Measurements from ENCODE around the gene FUCA1.
"Not testable (repeated sequence)": the region's sequence is repeated elsewhere in the genome, so short reads cannot be mapped to it uniquely, and the experiment has no call there.

FUCA1 gene

GRCh38 chr1:23827717-23828116, 40.4 kb downstream of the FUCA1 start:
- H3K4me1 ChIP-seq (ENCODE audit: insufficient read depth, low read length): no peaks in the 10 kb centered on the region
- H3K9ac ChIP-seq (ENCODE audit: low read depth, low read length): no peak overlapping the region
- H3K9me3 ChIP-seq (ENCODE audit: insufficient read depth, low read depth, low read length): no peaks in the 10 kb centered on the region
- H3K27me3 ChIP-seq (ENCODE audit: insufficient read depth, low read length): no peaks in the 10 kb centered on the region
- H3K4me3 ChIP-seq (ENCODE audit: low read length): no peak overlapping the region
- no peaks in the 10 kb centered on the region for H3K36me3 ChIP-seq (ENCODE audit: insufficient read depth, low read depth, low read length)
- H3K27ac ChIP-seq (ENCODE audit: low read length): no peak overlapping the region

- H3K4me1 ChIP-seq (ENCODE audit: insufficient read depth, low read length); H3K9ac ChIP-seq (ENCODE audit: low read depth, low read length); H3K27ac ChIP-seq (ENCODE audit: low read length); H3K27me3 ChIP-seq (ENCODE audit: insufficient read depth, low read length); H3K9me3 ChIP-seq (ENCODE audit: insufficient read depth, low read depth, low read length); H3K36me3 ChIP-seq (ENCODE audit: insufficient read depth, low read depth, low read length); H3K4me3 ChIP-seq (ENCODE audit: low read length): not testable (repeated sequence)
These were observed 41.5 kb downstream of the FUCA1 start for GRCh38 chr1:23826590-23826989.

GRCh38 chr1:23825762-23826522, 42.1 kb downstream of the FUCA1 start:
- H3K36me3 ChIP-seq (ENCODE audit: insufficient read depth, low read depth, low read length): no peaks in the 10 kb centered on the region
- H3K27me3 ChIP-seq (ENCODE audit: insufficient read depth, low read length): no peaks in the 10 kb centered on the region
- H3K9me3 ChIP-seq (ENCODE audit: insufficient read depth, low read depth, low read length): no peaks in the 10 kb centered on the region
- peak overlapping the region; percentile 95 for H3K4me3 ChIP-seq (ENCODE audit: low read length)
- H3K4me1 ChIP-seq (ENCODE audit: insufficient read depth, low read length): no peaks in the 10 kb centered on the region
- peak overlapping the region; percentile 92; the same call in 1 of the 2 replicates for H3K9ac ChIP-seq (ENCODE audit: low read depth, low read length)
- H3K27ac ChIP-seq (ENCODE audit: low read length): no peak overlapping the region

GRCh38 chr1:23825076-23825761, 42.9 kb downstream of the FUCA1 start, which contains the start of gene HMGCL:
HMGCL (minus strand) TSS chr1:23825429; CDS start chr1:23825415, 14 bp downstream.
- peak within 1 kb of the TSS; percentile 30 for H3K27ac ChIP-seq (ENCODE audit: low read length)
- H3K36me3 ChIP-seq (ENCODE audit: insufficient read depth, low read depth, low read length): no peaks in the 10 kb centered on the region
- H3K27me3 ChIP-seq (ENCODE audit: insufficient read depth, low read length): no peaks in the 10 kb centered on the region
- no peaks in the 10 kb centered on the region for H3K9me3 ChIP-seq (ENCODE audit: insufficient read depth, low read depth, low read length)
- peak within 1 kb of the TSS; percentile 92 for H3K9ac ChIP-seq (ENCODE audit: low read depth, low read length)
- H3K4me1 ChIP-seq (ENCODE audit: insufficient read depth, low read length): no peaks in the 10 kb centered on the region
- H3K4me3 ChIP-seq (ENCODE audit: low read length): peak within 1 kb of the TSS; percentile 95

GRCh38 chr1:23824711-23825075, 43.4 kb downstream of the FUCA1 start:
- no peaks in the 10 kb centered on the region for H3K27me3 ChIP-seq (ENCODE audit: insufficient read depth, low read length)
- H3K4me3 ChIP-seq (ENCODE audit: low read length): peak overlapping the region; percentile 95
- no peaks in the 10 kb centered on the region for H3K36me3 ChIP-seq (ENCODE audit: insufficient read depth, low read depth, low read length)
- H3K27ac ChIP-seq (ENCODE audit: low read length): peak overlapping the region; percentile 30
- H3K9ac ChIP-seq (ENCODE audit: low read depth, low read length): peak overlapping the region; percentile 92
- H3K4me1 ChIP-seq (ENCODE audit: insufficient read depth, low read length): no peaks in the 10 kb centered on the region
- H3K9me3 ChIP-seq (ENCODE audit: insufficient read depth, low read depth, low read length): no peaks in the 10 kb centered on the region

- no peaks in the 10 kb centered on the region for H3K9me3 ChIP-seq (ENCODE audit: insufficient read depth, low read depth, low read length)
- H3K27me3 ChIP-seq (ENCODE audit: insufficient read depth, low read length): no peaks in the 10 kb centered on the region
- H3K9ac ChIP-seq (ENCODE audit: low read depth, low read length): no peak overlapping the region
- no peaks in the 10 kb centered on the region for H3K36me3 ChIP-seq (ENCODE audit: insufficient read depth, low read depth, low read length)
- no peaks in the 10 kb centered on the region for H3K4me1 ChIP-seq (ENCODE audit: insufficient read depth, low read length)
- no peak overlapping the region for H3K27ac ChIP-seq (ENCODE audit: low read length)
- peak overlapping the region; percentile 95; the same call in 1 of the 2 replicates for H3K4me3 ChIP-seq (ENCODE audit: low read length)
These were observed 44.3 kb downstream of the FUCA1 start for GRCh38 chr1:23823767-23824166.

- no peaks in the 10 kb centered on the region for H3K9me3 ChIP-seq (ENCODE audit: insufficient read depth, low read depth, low read length)
- H3K4me1 ChIP-seq (ENCODE audit: insufficient read depth, low read length): no peaks in the 10 kb centered on the region
- H3K27ac ChIP-seq (ENCODE audit: low read length): no peak overlapping the region
- H3K36me3 ChIP-seq (ENCODE audit: insufficient read depth, low read depth, low read length): peaks cover 16% of the 10 kb centered on the region; the same call in 1 of the 2 replicates
- no peaks in the 10 kb centered on the region for H3K27me3 ChIP-seq (ENCODE audit: insufficient read depth, low read length)
- H3K4me3 ChIP-seq (ENCODE audit: low read length): no peak overlapping the region
- H3K9ac ChIP-seq (ENCODE audit: low read depth, low read length): no peak overlapping the region
These were observed 50.5 kb downstream of the FUCA1 start for GRCh38 chr1:23817633-23818032.

GRCh38 chr1:23816906-23817305, 51.2 kb downstream of the FUCA1 start:
- Histone ChIP-seq H3K9me3 (ENCODE audit: insufficient read depth, low read depth, low read length) (no peaks in the 10 kb centered on the region), H3K36me3 (ENCODE audit: insufficient read depth, low read depth, low read length) (peaks cover 16% of the 10 kb centered on the region; the same call in 1 of the 2 replicates), H3K4me3 (ENCODE audit: low read length) (no peak overlapping the region), H3K9ac (ENCODE audit: low read depth, low read length) (no peak overlapping the region), H3K27me3 (ENCODE audit: insufficient read depth, low read length) (no peaks in the 10 kb centered on the region), H3K27ac (ENCODE audit: low read length) (no peak overlapping the region), H3K4me1 (ENCODE audit: insufficient read depth, low read length) (no peaks in the 10 kb centered on the region)

- Histone ChIP-seq H3K27ac (ENCODE audit: low read length) (no peak overlapping the region), H3K9ac (ENCODE audit: low read depth, low read length) (no peak overlapping the region), H3K36me3 (ENCODE audit: insufficient read depth, low read depth, low read length) (peaks cover 16% of the 10 kb centered on the region; the same call in 1 of the 2 replicates), H3K27me3 (ENCODE audit: insufficient read depth, low read length) (no peaks in the 10 kb centered on the region), H3K4me1 (ENCODE audit: insufficient read depth, low read length) (no peaks in the 10 kb centered on the region), H3K9me3 (ENCODE audit: insufficient read depth, low read depth, low read length) (no peaks in the 10 kb centered on the region), H3K4me3 (ENCODE audit: low read length) (no peak overlapping the region)
These were observed 51.7 kb downstream of the FUCA1 start for GRCh38 chr1:23816361-23816760.

GRCh38 chr1:23814016-23814415, 54.1 kb downstream of the FUCA1 start:
- Histone ChIP-seq H3K36me3 (ENCODE audit: insufficient read depth, low read depth, low read length) (peaks cover 16% of the 10 kb centered on the region; the same call in 1 of the 2 replicates), H3K4me3 (ENCODE audit: low read length) (no peak overlapping the region), H3K27me3 (ENCODE audit: insufficient read depth, low read length) (no peaks in the 10 kb centered on the region), H3K9me3 (ENCODE audit: insufficient read depth, low read depth, low read length) (no peaks in the 10 kb centered on the region), H3K4me1 (ENCODE audit: insufficient read depth, low read length) (peaks cover 4% of the 10 kb centered on the region; the same call in 1 of the 2 replicates), H3K27ac (ENCODE audit: low read length) (no peak overlapping the region), H3K9ac (ENCODE audit: low read depth, low read length) (no peak overlapping the region)

- H3K4me1 ChIP-seq (ENCODE audit: insufficient read depth, low read length): peaks cover 4% of the 10 kb centered on the region; the same call in 1 of the 2 replicates
- H3K27ac ChIP-seq (ENCODE audit: low read length): peak overlapping the region; percentile 3
- no peaks in the 10 kb centered on the region for H3K9me3 ChIP-seq (ENCODE audit: insufficient read depth, low read depth, low read length)
- no peak overlapping the region for H3K4me3 ChIP-seq (ENCODE audit: low read length)
- no peak overlapping the region for H3K9ac ChIP-seq (ENCODE audit: low read depth, low read length)
- no peaks in the 10 kb centered on the region for H3K27me3 ChIP-seq (ENCODE audit: insufficient read depth, low read length)
- no peaks in the 10 kb centered on the region for H3K36me3 ChIP-seq (ENCODE audit: insufficient read depth, low read depth, low read length)
These were observed 57.1 kb downstream of the FUCA1 start for GRCh38 chr1:23810818-23811540.

All from iPS-20b (cell line).